Spleen (tissue), 11 donors: ENCODE measurements around the gene MYH15. TPM values are rescaled to one million over a fixed set of nuclear protein-coding genes. Genes with fewer than 3 reads are reported as not detected.
A peak's percentile ranks its signal among the peaks of the same experiment; 100 is the strongest.

Experiments used
- DNase-seq: peaks from one replicate; pipeline ENCODE4 v3.0.0-alpha.2; 2020
- H3K27ac ChIP-seq, 8 donors: fragments of 200-600 bp; sonication (generic) in 7 of 8; 1 replicate in 4 of 8; 2 replicates in 4 of 8; pipeline versions ENCODE4 v1.5.0 to v1.8.0; 2016 to 2021; ENCODE audit warnings: inconsistent platforms in 4 of 8, mild to moderate bottlenecking in 4 of 8, moderate library complexity in 1 of 8
- H3K27me3 ChIP-seq, 7 donors: fragments of 200-600 bp; sonication (generic) in 6 of 7; replicated peaks in 1 of 7; 1 replicate in 4 of 7; 2 replicates in 3 of 7; pipeline versions ENCODE4 v1.5.0 to v1.8.0; 2016 to 2021; ENCODE audit warnings: inconsistent platforms in 3 of 7, mild to moderate bottlenecking in 1 of 7
- H3K36me3 ChIP-seq, 6 donors: fragments of 200-600 bp; sonication (generic) in 5 of 6; 1 replicate in 4 of 6; 2 replicates in 2 of 6; pipeline versions ENCODE4 v1.5.0 to v1.8.0; 2016 to 2021; ENCODE audit warnings: inconsistent platforms in 2 of 6
- H3K4me1 ChIP-seq, 6 donors: fragments of 200-600 bp; sonication (generic) in 5 of 6; 1 replicate in 3 of 6; 2 replicates in 3 of 6; pipeline versions ENCODE4 v1.5.0 to v1.8.0; 2016 to 2021; ENCODE audit warnings: inconsistent platforms in 3 of 6
- H3K4me3 ChIP-seq, 8 donors: fragments of 200-600 bp; sonication (generic) in 7 of 8; 1 replicate in 4 of 8; 2 replicates in 4 of 8; pipeline versions ENCODE4 v1.5.0 to v1.8.0; 2016 to 2021; ENCODE audit warnings: inconsistent platforms in 4 of 8, mild to moderate bottlenecking in 4 of 8, moderate library complexity in 2 of 8
- H3K9me3 ChIP-seq, 8 donors: fragments of 200-600 bp; sonication (generic) in 7 of 8; 1 replicate in 4 of 8; 2 replicates in 4 of 8; pipeline versions ENCODE4 v1.5.0 to v1.8.0; 2016 to 2021; ENCODE audit warnings: inconsistent platforms in 4 of 8
- CTCF ChIP-seq, 11 experiments: fragments of 200-600 bp in 7 of 11; fragments of 450-650 bp in 4 of 11; sonication (generic) in 4 of 11; IDR thresholded peaks in 8 of 11; conservative IDR thresholded peaks in 3 of 11; 1 replicate in 7 of 11; 2 replicates in 4 of 11; pipeline versions ENCODE4 v1.4.0 to v1.8.0; 2016 to 2021; ENCODE audit warnings: antibody characterized with exemption in 11 of 11, inconsistent platforms in 4 of 11, mild to moderate bottlenecking in 1 of 11
- POLR2A ChIP-seq, 3 donors: fragments of 450-650 bp; IDR thresholded peaks; one replicate each; pipeline ENCODE4 v1.5.1; 2017; ENCODE audit warnings: antibody characterized with exemption in 3 of 3, mild to moderate bottlenecking in 1 of 3
- POLR2AphosphoS5 ChIP-seq, 3 donors: sonication (generic); formaldehyde crosslinking; IDR thresholded peaks; one replicate each; pipeline ENCODE4 v1.5.1; 2017; ENCODE audit warnings: antibody characterized with exemption in 3 of 3
- WGBS, 5 donors: extraction: QIAGEN DNeasy Blood & Tissue Kit in 3 of 5; methylation state at CpG; one replicate each; pipeline versions ENCODE4 v1.1.5 to v1.1.7; 2013 to 2018; 5-methylcytosine and 5-hydroxymethylcytosine counted together
- intact Hi-C: fragments of 100-400 bp; cut with DNase I; formaldehyde crosslinking; loops from one replicate; pipeline ENCODE4 v1.15.0; 2023; ENCODE audit warnings: low total_unique reads
- polyA plus RNA-seq, 3 donors: library from polyadenylated mRNA; stranded (reverse); fragments of 200-250 nt; gene quantifications; one replicate each; pipeline ENCODE4 v1.2.1, GENCODE V29; 2013
- total RNA-seq, 7 donors: library from RNA; depleted of rRNA in 3 of 7; stranded (reverse); fragments of >200 nt in 3 of 7; fragmentation: NEBNext Ultra II Directional in 4 of 7; extraction: Animal tissue kit (Norgen Biotek cat#: 25700) in 4 of 7; gene quantifications; one replicate each; pipeline versions ENCODE4 v1.1.0 to v1.2.1, GENCODE V29; 2016 to 2021
- donor health status: healthy with polysubstance abuse.
- donor health status: DM: no; HTN: no; CAD: no; lungs with moderate emphysema.
- donor health status: DM: no; HTN: no; CAD: no.
- donor health status: Bipolar disorder and iron deficiency.
- donor health status: healthy.
- donor health status: DM: no; HTN: no; CAD: no.
- donor health status: DM: yes; HTN: yes; CAD: no.

The MYH15 gene
- total and polyA plus RNA-seq, 10 donors, result 0.02 to 3.0 (median 0.18) TPM

- no peaks in the 10 kb centered on the region for H3K9me3 ChIP-seq
- no peaks in the 10 kb centered on the region for H3K27me3 ChIP-seq
- intact Hi-C loops, result no loop called here
- WGBS, 5 donors, result 65 to 82% (median 74%) methylated on average over 1 of the region's 1 CpG
- H3K27ac ChIP-seq, result peak overlapping the region in 6 of 8 donors; percentile 22 to 58 (median 34)
- TF ChIP-seq POLR2A (IDR thresholded peaks at IDR 0.05) (no peak), POLR2AphosphoS5 (IDR thresholded peaks at IDR 0.05) (no peak), CTCF (IDR thresholded peaks at IDR 0.05 in 8 of 11, conservative IDR thresholded peaks at IDR 0.05 in 3 of 11) (no peak)
- peak overlapping the region in 5 of 8 donors; percentile 4 to 56 (median 14) for H3K4me3 ChIP-seq
- peaks cover 0 to 36% (median 0%) of the 10 kb centered on the region in 6 donors for H3K36me3 ChIP-seq
- peaks cover 0 to 20% (median 16%) of the 10 kb centered on the region in 6 donors for H3K4me1 ChIP-seq
- DNase-seq, result no peak
Measured at GRCh38 chr3:108546247-108546646, 35.9 kb upstream of the MYH15 start.

- no peak for DNase-seq
- peak overlapping the region in 1 of 8 donors; percentile 11 for H3K27ac ChIP-seq
- TF ChIP-seq CTCF (IDR thresholded peaks at IDR 0.05 in 8 of 11, conservative IDR thresholded peaks at IDR 0.05 in 3 of 11) (no peak), POLR2A (IDR thresholded peaks at IDR 0.05) (no peak), POLR2AphosphoS5 (IDR thresholded peaks at IDR 0.05) (no peak)
- no peaks in the 10 kb centered on the region for H3K27me3 ChIP-seq
- H3K36me3 ChIP-seq, result peaks cover 0 to 5% (median 0%) of the 10 kb centered on the region in 6 donors
- no peaks in the 10 kb centered on the region for H3K9me3 ChIP-seq
- peaks cover 0 to 9% (median 2%) of the 10 kb centered on the region in 6 donors for H3K4me1 ChIP-seq
- intact Hi-C loops, result no loop called here
- no peak overlapping the region for H3K4me3 ChIP-seq
- 34 to 60% (median 50%) methylated on average over 4 of the region's 4 CpGs for WGBS, 5 donors
Measured at GRCh38 chr3:108538083-108538482, 27.7 kb upstream of the MYH15 start.

- H3K4me3 ChIP-seq, result no peak overlapping the region
- H3K4me1 ChIP-seq, result peaks cover 0 to 15% (median 5%) of the 10 kb centered on the region in 6 donors
- intact Hi-C loops, result no loop called here
- H3K27ac ChIP-seq, result peak overlapping the region in 3 of 8 donors; percentile 2 to 24 (median 5)
- 32 to 43% (median 38%) methylated on average over 3 of the region's 3 CpGs for WGBS, 5 donors
- H3K27me3 ChIP-seq, result no peaks in the 10 kb centered on the region
- no peaks in the 10 kb centered on the region for H3K36me3 ChIP-seq
- TF ChIP-seq POLR2AphosphoS5 (IDR thresholded peaks at IDR 0.05) (no peak), POLR2A (IDR thresholded peaks at IDR 0.05) (no peak), CTCF (IDR thresholded peaks at IDR 0.05 in 8 of 11, conservative IDR thresholded peaks at IDR 0.05 in 3 of 11) (no peak)
- no peak for DNase-seq
- H3K9me3 ChIP-seq, result no peaks in the 10 kb centered on the region
Measured at GRCh38 chr3:108528459-108529252, 18.3 kb upstream of the MYH15 start.

- DNase-seq, result no peak
- Histone ChIP-seq H3K4me1 (peaks cover 0 to 15% (median 5%) of the 10 kb centered on the region in 6 donors), H3K27me3 (no peaks in the 10 kb centered on the region), H3K27ac (no peak overlapping the region), H3K9me3 (no peaks in the 10 kb centered on the region), H3K4me3 (no peak overlapping the region), H3K36me3 (no peaks in the 10 kb centered on the region)
- 34 to 73% (median 66%) methylated on average over 2 of the region's 2 CpGs for WGBS, 5 donors
- intact Hi-C loops, result no loop called here
- TF ChIP-seq CTCF (IDR thresholded peaks at IDR 0.05 in 8 of 11, conservative IDR thresholded peaks at IDR 0.05 in 3 of 11), result no peak
- no peak for TF ChIP-seq POLR2A (IDR thresholded peaks at IDR 0.05)
Measured at GRCh38 chr3:108527817-108528216, 17.4 kb upstream of the MYH15 start.
